ENCODE data around the gene ZSCAN21.

GRCh38 chr7:100003711-100004661 lies 45.6 kb upstream of the ZSCAN21 start:
- TF ChIP-seq EZH2 (IDR thresholded peaks at IDR 0.05), result no peak
- TF ChIP-seq POLR2AphosphoS5 (IDR thresholded peaks at IDR 0.05; ENCODE audit: borderline replicate concordance, low read depth, low read length), result no peak

Measured in SK-N-MC (cell line).